HepG2 (cell line): Measurements from ENCODE around the gene ERP44.
A peak's percentile ranks its signal among the peaks of the same experiment; 100 is the strongest.

Source experiments
- ADNP ChIP-seq: sonication (generic); formaldehyde crosslinking; IDR thresholded peaks from 2 replicates; pipeline ENCODE4 v1.4.0; 2020; ENCODE audit warnings: missing genetic modification reagents
- EZH2 ChIP-seq: conservative IDR thresholded peaks from 2 replicates; pipeline ENCODE4 v1.6.1; 2012; ENCODE audit warnings: mild to moderate bottlenecking, low read depth, low read length, moderate library complexity
- MAZ ChIP-seq, 2 experiments: sonication (generic) in 1 of 2; formaldehyde crosslinking in 1 of 2; IDR thresholded peaks; 2 replicates each; pipeline versions ENCODE4 v1.5.0 to v1.6.1; 2012 to 2020; ENCODE audit warnings: low read depth in 2 of 2, mild to moderate bottlenecking in 2 of 2, borderline replicate concordance in 1 of 2, improper control_type of control experiment in 1 of 2, low read length in 1 of 2, missing genetic modification reagents in 1 of 2, moderate library complexity in 1 of 2
- POLR2A ChIP-seq, 2 experiments: IDR thresholded peaks; 2 replicates each; pipeline ENCODE4 v1.6.1; 2011; ENCODE audit warnings: low read depth in 2 of 2, low read length in 2 of 2, mild to moderate bottlenecking in 1 of 2, moderate library complexity in 1 of 2; ENCODE audit not compliant: insufficient read depth in 1 of 2
- PRDM15 ChIP-seq: sonication (generic); formaldehyde crosslinking; IDR thresholded peaks from 2 replicates; pipeline ENCODE4 v1.4.0; 2020; ENCODE audit warnings: missing genetic modification reagents
- PRPF4 ChIP-seq: fragments of 200-400 bp; formaldehyde crosslinking; IDR thresholded peaks from 2 replicates; pipeline ENCODE4 v1.6.1; 2016; ENCODE audit warnings: low read length, low read depth; ENCODE audit not compliant: poor library complexity, severe bottlenecking

DNA sequence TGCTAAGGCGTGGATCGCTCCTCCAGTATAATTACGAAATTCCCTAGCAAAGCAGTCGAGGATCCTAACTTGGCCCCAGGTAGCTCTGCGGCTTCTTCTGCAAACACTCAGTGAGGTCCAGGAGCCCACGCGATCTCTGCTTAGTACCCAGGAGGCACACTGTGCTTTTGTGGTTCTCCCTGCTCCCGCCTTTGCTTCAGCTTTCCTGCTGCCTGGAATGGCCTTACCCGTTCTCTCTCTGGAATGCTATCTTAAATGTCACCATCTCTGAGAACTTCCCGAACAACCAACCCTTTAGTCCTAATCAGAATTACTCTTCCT lies 882 bp upstream of the ERP44 start:
- 0 out of 4 replicates have a peak, but pooled peaks of 1 of the 2 experiments have one; percentile 0 for TF ChIP-seq POLR2A (IDR thresholded peaks at IDR 0.05; ENCODE audit: insufficient read depth in 1 of 2, low read depth in 2 of 2, low read length in 2 of 2)
- TF ChIP-seq PRDM15, result no peak
- TF ChIP-seq PRPF4, result no peak
- TF ChIP-seq MAZ (IDR thresholded peaks at IDR 0.05; ENCODE audit: borderline replicate concordance, low read depth, low read length), result no peak
- no peak for TF ChIP-seq MAZ (CRISPR knock-in tag; IDR thresholded peaks at IDR 0.05; ENCODE audit: low read depth)
- TF ChIP-seq ADNP, result no peak
- no peak for TF ChIP-seq EZH2
